KMS-11 (cell line): ENCODE results near the gene NEUROD4.

Experiments used
- H2AFZ ChIP-seq: fragments of 200-600 bp; sonication (generic); 2 replicates; pipeline ENCODE4 v1.6.1; 2016; ENCODE audit warnings: antibody characterized with exemption, mixed run types, low read depth
- H3K27ac ChIP-seq: fragments of 200-600 bp; sonication (generic); 2 replicates; pipeline ENCODE4 v1.6.1; 2016; ENCODE audit warnings: mild to moderate bottlenecking, mixed run types
- H3K27me3 ChIP-seq: fragments of 200-600 bp; sonication (generic); 2 replicates; pipeline ENCODE4 v1.6.1; 2017; ENCODE audit warnings: mild to moderate bottlenecking, low read depth, mixed run types, moderate library complexity; ENCODE audit not compliant: insufficient read depth
- H3K36me3 ChIP-seq: fragments of 200-600 bp; sonication (generic); 2 replicates; pipeline ENCODE4 v1.6.1; 2017; ENCODE audit warnings: mild to moderate bottlenecking, mixed run types; ENCODE audit not compliant: insufficient read depth
- H3K4me1 ChIP-seq: fragments of 200-600 bp; sonication (generic); 2 replicates; pipeline ENCODE4 v1.6.1; 2016; ENCODE audit warnings: mild to moderate bottlenecking, low read depth, mixed run types; ENCODE audit not compliant: poor library complexity, severe bottlenecking
- H3K4me2 ChIP-seq: fragments of 200-600 bp; sonication (generic); 2 replicates; pipeline ENCODE4 v1.7.0; 2016; ENCODE audit warnings: mild to moderate bottlenecking, mixed run types
- H3K4me3 ChIP-seq: fragments of 200-600 bp; sonication (generic); IDR thresholded peaks from 2 replicates; pipeline ENCODE4 v1.6.1; 2017; ENCODE audit warnings: low read depth, low read length, mixed read lengths; ENCODE audit not compliant: insufficient read depth
- H3K79me2 ChIP-seq: fragments of 200-600 bp; sonication (generic); 2 replicates; pipeline ENCODE4 v1.6.1; 2016; ENCODE audit warnings: low read depth, mixed run types; ENCODE audit not compliant: insufficient read depth
- H3K9ac ChIP-seq: fragments of 200-600 bp; sonication (generic); 2 replicates; pipeline ENCODE4 v1.6.1; 2016; ENCODE audit warnings: mild to moderate bottlenecking, mixed run types
- H4K20me1 ChIP-seq: fragments of 200-600 bp; sonication (generic); 2 replicates; pipeline ENCODE4 v1.6.1; 2016; ENCODE audit warnings: mild to moderate bottlenecking, mixed run types; ENCODE audit not compliant: insufficient read depth
- TF ChIP-seq, protein P1 (sequence below): fragments of 200-600 bp; sonication (generic); conservative IDR thresholded peaks from 2 replicates; pipeline ENCODE4 v1.6.1; 2017; ENCODE audit warnings: low read depth, mild to moderate bottlenecking, antibody characterized with exemption, low read length, moderate library complexity, mixed read lengths

Gene NEUROD4

GRCh38 chr12:54998958-54999510 lies 20.7 kb upstream of the NEUROD4 start:
- no peaks in the 10 kb centered on the region for H4K20me1 ChIP-seq
- no peaks in the 10 kb centered on the region for H3K4me1 ChIP-seq
- H3K36me3 ChIP-seq: no peaks in the 10 kb centered on the region
- no peak overlapping the region for H2AFZ ChIP-seq
- no peak overlapping the region for H3K4me3 ChIP-seq
- TF ChIP-seq, protein P1, sequence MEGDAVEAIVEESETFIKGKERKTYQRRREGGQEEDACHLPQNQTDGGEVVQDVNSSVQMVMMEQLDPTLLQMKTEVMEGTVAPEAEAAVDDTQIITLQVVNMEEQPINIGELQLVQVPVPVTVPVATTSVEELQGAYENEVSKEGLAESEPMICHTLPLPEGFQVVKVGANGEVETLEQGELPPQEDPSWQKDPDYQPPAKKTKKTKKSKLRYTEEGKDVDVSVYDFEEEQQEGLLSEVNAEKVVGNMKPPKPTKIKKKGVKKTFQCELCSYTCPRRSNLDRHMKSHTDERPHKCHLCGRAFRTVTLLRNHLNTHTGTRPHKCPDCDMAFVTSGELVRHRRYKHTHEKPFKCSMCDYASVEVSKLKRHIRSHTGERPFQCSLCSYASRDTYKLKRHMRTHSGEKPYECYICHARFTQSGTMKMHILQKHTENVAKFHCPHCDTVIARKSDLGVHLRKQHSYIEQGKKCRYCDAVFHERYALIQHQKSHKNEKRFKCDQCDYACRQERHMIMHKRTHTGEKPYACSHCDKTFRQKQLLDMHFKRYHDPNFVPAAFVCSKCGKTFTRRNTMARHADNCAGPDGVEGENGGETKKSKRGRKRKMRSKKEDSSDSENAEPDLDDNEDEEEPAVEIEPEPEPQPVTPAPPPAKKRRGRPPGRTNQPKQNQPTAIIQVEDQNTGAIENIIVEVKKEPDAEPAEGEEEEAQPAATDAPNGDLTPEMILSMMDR: no peak
- H3K27me3 ChIP-seq: no peaks in the 10 kb centered on the region
- H3K4me2 ChIP-seq: no peak overlapping the region
- H3K27ac ChIP-seq: no peak overlapping the region
- no peak overlapping the region for H3K9ac ChIP-seq
- H3K79me2 ChIP-seq: no peaks in the 10 kb centered on the region

GRCh38 chr12:55001198-55001868 lies 18.4 kb upstream of the NEUROD4 start:
- Histone ChIP-seq H3K79me2 (no peaks in the 10 kb centered on the region), H3K4me3 (no peak overlapping the region), H3K4me2 (no peak overlapping the region), H4K20me1 (no peaks in the 10 kb centered on the region), H3K4me1 (no peaks in the 10 kb centered on the region), H3K9ac (no peak overlapping the region), H2AFZ (no peak overlapping the region), H3K27ac (no peak overlapping the region), H3K27me3 (no peaks in the 10 kb centered on the region), H3K36me3 (no peaks in the 10 kb centered on the region)
- TF ChIP-seq, protein P1: no peak

- Histone ChIP-seq H3K27me3 (no peaks in the 10 kb centered on the region), H3K9ac (no peak overlapping the region), H3K79me2 (no peaks in the 10 kb centered on the region), H4K20me1 (no peaks in the 10 kb centered on the region), H2AFZ (no peak overlapping the region), H3K4me2 (no peak overlapping the region), H3K27ac (no peak overlapping the region), H3K4me3 (no peak overlapping the region), H3K36me3 (no peaks in the 10 kb centered on the region), H3K4me1 (no peaks in the 10 kb centered on the region)
- TF ChIP-seq, protein P1: no peak
Observed at GRCh38 chr12:55002355-55002754, 17.4 kb upstream of the NEUROD4 start.

DNA sequence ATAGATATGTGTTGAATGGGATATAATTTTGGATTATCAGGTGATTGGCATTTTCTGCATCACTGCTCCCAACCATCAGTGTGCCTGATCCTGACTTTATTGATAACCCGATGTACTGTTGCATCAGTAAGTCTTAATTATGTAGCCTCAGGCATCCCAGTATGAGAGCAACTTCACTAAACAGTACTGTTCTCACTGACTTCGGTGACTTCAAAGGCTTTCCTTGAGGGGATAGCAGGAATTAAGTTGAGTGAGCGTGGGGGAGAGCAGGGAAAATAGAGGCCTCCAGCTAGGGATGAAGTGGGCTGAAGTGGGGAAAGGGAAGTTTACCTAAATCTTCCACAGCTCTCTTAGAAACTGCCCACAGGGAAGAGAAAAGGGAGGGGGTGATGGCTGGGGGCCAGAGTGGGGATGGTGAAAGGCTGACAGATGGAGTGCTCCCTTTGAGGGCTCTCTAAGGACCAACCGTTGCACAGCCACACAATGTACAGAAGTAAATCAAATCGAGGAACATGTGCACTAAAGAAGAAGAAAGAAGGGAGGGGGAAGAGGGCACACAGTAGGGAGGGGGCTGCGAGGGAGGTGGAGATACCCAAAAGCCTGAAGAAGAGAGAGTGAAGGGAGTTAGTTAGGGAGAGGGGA lies 10.7 kb upstream of the NEUROD4 start:
- Histone ChIP-seq H4K20me1 (no peaks in the 10 kb centered on the region), H3K9ac (no peak overlapping the region), H3K4me1 (no peaks in the 10 kb centered on the region), H3K36me3 (no peaks in the 10 kb centered on the region), H3K4me3 (no peak overlapping the region), H3K27me3 (no peaks in the 10 kb centered on the region), H3K27ac (no peak overlapping the region), H3K79me2 (no peaks in the 10 kb centered on the region), H2AFZ (no peak overlapping the region), H3K4me2 (no peak overlapping the region)
- TF ChIP-seq, protein P1: no peak
